Skeletal muscle cell (primary cell): ENCODE data around the gene TMEM266.
A peak's percentile ranks its signal among the peaks of the same experiment; 100 is the strongest.

Source experiments
- DNase-seq: peaks from one replicate; pipeline ENCODE4 v3.0.0-alpha.2; 2010; ENCODE audit warnings: low read depth
- H3K4me3 ChIP-seq: 2 replicates; pipeline ENCODE4 v1.5.1; 2011; ENCODE audit warnings: low read depth, mild to moderate bottlenecking, control low read depth, low read length, moderate library complexity

Gene TMEM266

GRCh38 chr15:76196269-76197231, 136.8 kb downstream of the TMEM266 start:
- DNase-seq = peak; percentile 71
- H3K4me3 ChIP-seq = no peak overlapping the region

GRCh38 chr15:76197703-76198455, 138.1 kb downstream of the TMEM266 start:
- H3K4me3 ChIP-seq = no peak overlapping the region
- DNase-seq = no peak

- no peak for DNase-seq
- H3K4me3 ChIP-seq = no peak overlapping the region
These were observed 138.8 kb downstream of the TMEM266 start for GRCh38 chr15:76198456-76199105.

- no peak overlapping the region for H3K4me3 ChIP-seq
- peak; percentile 34 for DNase-seq
These were observed 139.6 kb downstream of the TMEM266 start for GRCh38 chr15:76199106-76200082.

- H3K4me3 ChIP-seq = no peak overlapping the region
- no peak for DNase-seq
These were observed 140.3 kb downstream of the TMEM266 start for GRCh38 chr15:76200083-76200465.

GRCh38 chr15:76200641-76201105, 140.9 kb downstream of the TMEM266 start:
- no peak overlapping the region for H3K4me3 ChIP-seq
- no peak for DNase-seq

GRCh38 chr15:76201536-76202255, 141.9 kb downstream of the TMEM266 start:
- DNase-seq = no peak
- no peak overlapping the region for H3K4me3 ChIP-seq

- no peak overlapping the region for H3K4me3 ChIP-seq
- no peak for DNase-seq
These were observed 143.7 kb downstream of the TMEM266 start for GRCh38 chr15:76203346-76204108.

- no peak for DNase-seq
- no peak overlapping the region for H3K4me3 ChIP-seq
These were observed 144.5 kb downstream of the TMEM266 start for GRCh38 chr15:76204109-76204845.

- no peak for DNase-seq
- H3K4me3 ChIP-seq = no peak overlapping the region
These were observed 145.2 kb downstream of the TMEM266 start for GRCh38 chr15:76204916-76205460.

GRCh38 chr15:76206325-76206976, 146.7 kb downstream of the TMEM266 start:
- no peak overlapping the region for H3K4me3 ChIP-seq
- peak; percentile 39 for DNase-seq

GRCh38 chr15:76208084-76208785, 148.4 kb downstream of the TMEM266 start:
- H3K4me3 ChIP-seq = no peak overlapping the region

GRCh38 chr15:76208786-76209424, 149.1 kb downstream of the TMEM266 start:
- no peak for DNase-seq
- H3K4me3 ChIP-seq = no peak overlapping the region

More at GRCh38 chr15:76208084-76208785, 148.4 kb downstream of the TMEM266 start:
- DNase-seq = no peak

GRCh38 chr15:76209523-76209922, 149.7 kb downstream of the TMEM266 start:
- no peak overlapping the region for H3K4me3 ChIP-seq

GRCh38 chr15:76209942-76210341, 150.2 kb downstream of the TMEM266 start:
- DNase-seq = no peak
- no peak overlapping the region for H3K4me3 ChIP-seq

More at GRCh38 chr15:76209523-76209922, 149.7 kb downstream of the TMEM266 start:
- no peak for DNase-seq
